Measurements from ENCODE around the gene PPP5C. TPM values are rescaled to one million over a fixed set of nuclear protein-coding genes. Genes with fewer than 3 reads are reported as not detected.
"Not testable (repeated sequence)": the region's sequence is repeated elsewhere in the genome, so short reads cannot be mapped to it uniquely, and the experiment has no call there.

PPP5C gene
- total RNA-seq, 5 donors from 2014 or later (not counting 1 experiment from before 2014, with no cell fraction given): 40.3 to 59.7 (median 42.8) TPM

- H3K4me1 ChIP-seq (ENCODE audit: control insufficient read depth in 1 of 2, extremely low read depth in 1 of 2, insufficient read depth in 2 of 2, low read length in 2 of 2): peaks cover 0 to 25% of the 10 kb centered on the region in 2 experiments
- peaks cover 5 to 66% of the 10 kb centered on the region in 2 experiments for H3K27me3 ChIP-seq (replicated peaks in 1 of 2; ENCODE audit: control insufficient read depth in 2 of 2, extremely low read depth in 1 of 2, insufficient read depth in 2 of 2, low read length in 1 of 2)
- WGBS (ENCODE audit: insufficient coverage): 26% methylated on average over 50 of the region's 52 CpGs
- DNase-seq (peak in 29 of 35 experiments; percentile 12 to 63 (median 29)), ATAC-seq (replicated peaks in 1 of 4) (peak; percentile 31 to 77 (median 70))
- no peaks in the 10 kb centered on the region for H3K36me3 ChIP-seq (ENCODE audit: control insufficient read depth in 2 of 2, extremely low read depth in 1 of 2, insufficient read depth in 1 of 2, low read length in 1 of 2)
- H3K27me3 Mint-ChIP-seq: peaks cover 62 to 79% of the 10 kb centered on the region in 2 donors
- peak within 1 kb of the TSS; percentile 23 to 29 for H3K4me3 ChIP-seq (ENCODE audit: control insufficient read depth in 1 of 2, extremely low read depth in 1 of 2, low read length in 1 of 2)
- CTCF ChIA-PET: no interaction called here
- no peaks in the 10 kb centered on the region for H3K9me3 Mint-ChIP-seq
- no peak within 1 kb of the TSS for H3K27ac ChIP-seq (ENCODE audit: low read length)
- H3K4me3 Mint-ChIP-seq: peak within 1 kb of the TSS; percentile 57 to 83 (median 66)
- peaks cover 29 to 32% (median 32%) of the 10 kb centered on the region in 3 donors for H3K4me1 Mint-ChIP-seq
- no peaks in the 10 kb centered on the region for H3K36me3 Mint-ChIP-seq
- no peaks in the 10 kb centered on the region for H3K9me3 ChIP-seq
- POLR2A ChIA-PET: no interaction called here
- H3K27ac Mint-ChIP-seq: no peak within 1 kb of the TSS
Measured at GRCh38 chr19:46428239-46429135, 81.6 kb downstream of the PPP5C start, which contains the start of gene PNMA8C. TSS of gene PNMA8C (minus strand) at chr19:46428936. CDS start at chr19:46428359, 577 bp downstream.

GRCh38 chr19:46429999-46430398 is 83.1 kb downstream of the PPP5C start:
- WGBS (ENCODE audit: insufficient coverage): 63% methylated on average over 2 of the region's 4 CpGs
- Mint-ChIP-seq H3K9me3 (no peaks in the 10 kb centered on the region), H3K4me1 (peaks cover 29 to 32% (median 32%) of the 10 kb centered on the region in 3 donors), H3K4me3 (no peak overlapping the region), H3K27ac (peak overlapping the region in 1 of 2 donors; percentile 31), H3K36me3 (no peaks in the 10 kb centered on the region), H3K27me3 (peaks cover 68 to 81% of the 10 kb centered on the region in 2 donors)
- H3K36me3 ChIP-seq (ENCODE audit: control insufficient read depth in 2 of 2, extremely low read depth in 1 of 2, insufficient read depth in 1 of 2, low read length in 1 of 2): no peaks in the 10 kb centered on the region
- no peak overlapping the region for H3K27ac ChIP-seq (ENCODE audit: low read length)
- CTCF ChIA-PET: interaction anchor here in 1 of 2 donors (0.6 kb wide), 2 partner anchors 33 to 242 kb away, joined by 3 to 4 read pairs; no protein-coding TSS in a partner anchor
- H3K9me3 ChIP-seq: no peaks in the 10 kb centered on the region
- no peak for DNase-seq
- peaks cover 0 to 25% of the 10 kb centered on the region in 2 experiments for H3K4me1 ChIP-seq (ENCODE audit: control insufficient read depth in 1 of 2, extremely low read depth in 1 of 2, insufficient read depth in 2 of 2, low read length in 2 of 2)
- ATAC-seq (replicated peaks in 1 of 4): no peak
- POLR2A ChIA-PET: no interaction called here
- peaks cover 5 to 64% of the 10 kb centered on the region in 2 experiments for H3K27me3 ChIP-seq (replicated peaks in 1 of 2; ENCODE audit: control insufficient read depth in 2 of 2, extremely low read depth in 1 of 2, insufficient read depth in 2 of 2, low read length in 1 of 2)
- no peak overlapping the region for H3K4me3 ChIP-seq (ENCODE audit: control insufficient read depth in 1 of 2, extremely low read depth in 1 of 2, low read length in 1 of 2)

GRCh38 chr19:46431824-46432223 is 84.9 kb downstream of the PPP5C start:
- DNase-seq: no peak
- no peaks in the 10 kb centered on the region for H3K36me3 ChIP-seq (ENCODE audit: control insufficient read depth in 2 of 2, extremely low read depth in 1 of 2, insufficient read depth in 1 of 2, low read length in 1 of 2)
- ChIA-PET CTCF (interaction anchor here in 1 of 2 donors (0.7 kb wide), 1 partner anchor 51 kb away, joined by 8 read pairs; no protein-coding TSS in a partner anchor), POLR2A (no interaction called here)
- peaks cover 0 to 18% of the 10 kb centered on the region in 2 experiments for H3K4me1 ChIP-seq (ENCODE audit: control insufficient read depth in 1 of 2, extremely low read depth in 1 of 2, insufficient read depth in 2 of 2, low read length in 2 of 2)
- peaks cover 5 to 48% of the 10 kb centered on the region in 2 experiments for H3K27me3 ChIP-seq (replicated peaks in 1 of 2; ENCODE audit: control insufficient read depth in 2 of 2, extremely low read depth in 1 of 2, insufficient read depth in 2 of 2, low read length in 1 of 2)
- H3K27ac ChIP-seq (ENCODE audit: low read length): no peak overlapping the region
- Mint-ChIP-seq H3K27ac (no peak overlapping the region), H3K36me3 (no peaks in the 10 kb centered on the region), H3K27me3 (peaks cover 62 to 71% of the 10 kb centered on the region in 2 donors), H3K4me3 (no peak overlapping the region), H3K9me3 (no peaks in the 10 kb centered on the region), H3K4me1 (peaks cover 20 to 24% (median 21%) of the 10 kb centered on the region in 3 donors)
- ATAC-seq (replicated peaks in 1 of 4): no peak
- H3K4me3 ChIP-seq (ENCODE audit: control insufficient read depth in 1 of 2, extremely low read depth in 1 of 2, low read length in 1 of 2): no peak overlapping the region
- 28% methylated on average over 3 of the region's 10 CpGs for whole genome bisulfite sequencing (ENCODE audit: insufficient coverage)
- no peaks in the 10 kb centered on the region for H3K9me3 ChIP-seq

GRCh38 chr19:46433470-46433869 is 86.6 kb downstream of the PPP5C start:
- H3K9me3 Mint-ChIP-seq; H3K4me1 ChIP-seq (ENCODE audit: control insufficient read depth in 1 of 2, extremely low read depth in 1 of 2, insufficient read depth in 2 of 2, low read length in 2 of 2); H3K36me3 ChIP-seq (ENCODE audit: control insufficient read depth in 2 of 2, extremely low read depth in 1 of 2, insufficient read depth in 1 of 2, low read length in 1 of 2); H3K4me3 ChIP-seq (ENCODE audit: control insufficient read depth in 1 of 2, extremely low read depth in 1 of 2, low read length in 1 of 2); DNase-seq; H3K27ac Mint-ChIP-seq; H3K9me3 ChIP-seq; H3K36me3 Mint-ChIP-seq; ATAC-seq (replicated peaks in 1 of 4); H3K4me3 Mint-ChIP-seq; H3K27ac ChIP-seq (ENCODE audit: low read length): not testable (repeated sequence)
- WGBS (ENCODE audit: insufficient coverage): 76% methylated on average over 6 of the region's 7 CpGs
- CTCF ChIA-PET: interaction anchor here in 1 of 2 donors (0.6 kb wide), 1 partner anchor 420 kb away, joined by 3 read pairs; no protein-coding TSS in a partner anchor
- Mint-ChIP-seq H3K27me3 (peaks cover 47 to 58% of the 10 kb centered on the region in 2 donors), H3K4me1 (peaks cover 8 to 11% (median 9%) of the 10 kb centered on the region in 3 donors)
- POLR2A ChIA-PET: interaction anchor here in 1 of 2 donors (0.6 kb wide), 1 partner anchor 93 kb away, joined by 6 read pairs; no protein-coding TSS in a partner anchor
- H3K27me3 ChIP-seq (replicated peaks in 1 of 2; ENCODE audit: control insufficient read depth in 2 of 2, extremely low read depth in 1 of 2, insufficient read depth in 2 of 2, low read length in 1 of 2): peaks cover 5 to 41% of the 10 kb centered on the region in 2 experiments

- CTCF ChIA-PET: no interaction called here
- H3K36me3 ChIP-seq (ENCODE audit: control insufficient read depth in 2 of 2, extremely low read depth in 1 of 2, insufficient read depth in 1 of 2, low read length in 1 of 2): no peaks in the 10 kb centered on the region
- Mint-ChIP-seq H3K36me3 (no peaks in the 10 kb centered on the region), H3K27ac (no peak overlapping the region), H3K4me3 (no peak overlapping the region), H3K27me3 (peaks cover 32 to 44% of the 10 kb centered on the region in 2 donors), H3K4me1 (peaks cover 0 to under 1% (median 0%) of the 10 kb centered on the region in 3 donors), H3K9me3 (no peaks in the 10 kb centered on the region)
- peaks cover 5 to 32% of the 10 kb centered on the region in 2 experiments for H3K27me3 ChIP-seq (replicated peaks in 1 of 2; ENCODE audit: control insufficient read depth in 2 of 2, extremely low read depth in 1 of 2, insufficient read depth in 2 of 2, low read length in 1 of 2)
- no peaks in the 10 kb centered on the region for H3K9me3 ChIP-seq
- H3K27ac ChIP-seq (ENCODE audit: low read length): no peak overlapping the region
- 68% methylated on average over 3 of the region's 6 CpGs for WGBS (ENCODE audit: insufficient coverage)
- H3K4me1 ChIP-seq (ENCODE audit: control insufficient read depth in 1 of 2, extremely low read depth in 1 of 2, insufficient read depth in 2 of 2, low read length in 2 of 2): no peaks in the 10 kb centered on the region
- POLR2A ChIA-PET: interaction anchor here in 1 of 2 donors (0.5 kb wide), 1 partner anchor 139 kb away, joined by 5 read pairs; no protein-coding TSS in a partner anchor
- ATAC-seq (replicated peaks in 1 of 4) (no peak), DNase-seq (no peak)
- no peak overlapping the region for H3K4me3 ChIP-seq (ENCODE audit: control insufficient read depth in 1 of 2, extremely low read depth in 1 of 2, low read length in 1 of 2)
Measured at GRCh38 chr19:46435009-46435408, 88.1 kb downstream of the PPP5C start.

GRCh38 chr19:46435689-46436088 is 88.8 kb downstream of the PPP5C start:
- H3K4me1 ChIP-seq (ENCODE audit: control insufficient read depth in 1 of 2, extremely low read depth in 1 of 2, insufficient read depth in 2 of 2, low read length in 2 of 2); H3K4me3 ChIP-seq (ENCODE audit: control insufficient read depth in 1 of 2, extremely low read depth in 1 of 2, low read length in 1 of 2); DNase-seq; H3K9me3 ChIP-seq; H3K9me3 Mint-ChIP-seq; H3K4me3 Mint-ChIP-seq; H3K4me1 Mint-ChIP-seq; H3K36me3 ChIP-seq (ENCODE audit: control insufficient read depth in 2 of 2, extremely low read depth in 1 of 2, insufficient read depth in 1 of 2, low read length in 1 of 2); CTCF ChIA-PET; H3K36me3 Mint-ChIP-seq; H3K27ac Mint-ChIP-seq; H3K27ac ChIP-seq (ENCODE audit: low read length); ATAC-seq (replicated peaks in 1 of 4): not testable (repeated sequence)
- POLR2A ChIA-PET: interaction anchor here in 1 of 2 donors (0.5 kb wide), 1 partner anchor 140 kb away, joined by 5 read pairs; no protein-coding TSS in a partner anchor
- peaks cover 26 to 37% of the 10 kb centered on the region in 2 donors for H3K27me3 Mint-ChIP-seq
- peaks cover 4 to 29% of the 10 kb centered on the region in 2 experiments for H3K27me3 ChIP-seq (replicated peaks in 1 of 2; ENCODE audit: control insufficient read depth in 2 of 2, extremely low read depth in 1 of 2, insufficient read depth in 2 of 2, low read length in 1 of 2)
- WGBS (ENCODE audit: insufficient coverage): 100% methylated on average over 2 of the region's 4 CpGs

All from T-cell (primary cell).